Parathyroid adenoma (tissue), 2 donors: Measurements from ENCODE around the gene SLC5A6.

ENCODE experiments used
- H2AFZ ChIP-seq: fragments of 300-600 bp; sonication (generic); one replicate; pipeline ENCODE4 v1.7.0; 2017; ENCODE audit warnings: antibody characterized with exemption, mild to moderate bottlenecking
- H3K27ac ChIP-seq: fragments of 300-600 bp; sonication (generic); one replicate; pipeline ENCODE4 v1.7.0; 2017
- H3K27me3 ChIP-seq: fragments of 300-600 bp; sonication (generic); one replicate; pipeline ENCODE4 v1.7.0; 2017; ENCODE audit warnings: low read length; ENCODE audit not compliant: control insufficient read depth, insufficient read depth
- H3K36me3 ChIP-seq: fragments of 300-600 bp; sonication (generic); one replicate; pipeline ENCODE4 v1.7.0; 2017; ENCODE audit warnings: low read length; ENCODE audit not compliant: control insufficient read depth, insufficient read depth
- H3K4me1 ChIP-seq: fragments of 300-600 bp; sonication (generic); one replicate; pipeline ENCODE4 v1.7.0; 2017; ENCODE audit warnings: control low read depth
- H3K4me2 ChIP-seq: fragments of 300-600 bp; sonication (generic); one replicate; pipeline ENCODE4 v1.7.0; 2017; ENCODE audit warnings: low read length
- H3K4me3 ChIP-seq: fragments of 300-600 bp; sonication (generic); one replicate; pipeline ENCODE4 v1.7.0; 2017; ENCODE audit warnings: low read depth, low read length
- H3K79me2 ChIP-seq: fragments of 300-600 bp; sonication (generic); one replicate; pipeline ENCODE4 v1.7.0; 2017; ENCODE audit warnings: control low read depth
- H3K9ac ChIP-seq: fragments of 300-600 bp; sonication (generic); one replicate; pipeline ENCODE4 v1.7.0; 2017; ENCODE audit warnings: mild to moderate bottlenecking
- H3K9me3 ChIP-seq: fragments of 300-600 bp; sonication (generic); one replicate; pipeline ENCODE4 v1.7.0; 2017; ENCODE audit warnings: low read length; ENCODE audit not compliant: control insufficient read depth
- TF ChIP-seq, protein P1 (sequence below): fragments of 300-600 bp; sonication (generic); IDR thresholded peaks from one replicate; pipeline ENCODE4 v1.7.0; 2017; ENCODE audit warnings: antibody characterized with exemption, mild to moderate bottlenecking
- donor health status: primary hyperparathyroidism.

The SLC5A6 gene

DNA sequence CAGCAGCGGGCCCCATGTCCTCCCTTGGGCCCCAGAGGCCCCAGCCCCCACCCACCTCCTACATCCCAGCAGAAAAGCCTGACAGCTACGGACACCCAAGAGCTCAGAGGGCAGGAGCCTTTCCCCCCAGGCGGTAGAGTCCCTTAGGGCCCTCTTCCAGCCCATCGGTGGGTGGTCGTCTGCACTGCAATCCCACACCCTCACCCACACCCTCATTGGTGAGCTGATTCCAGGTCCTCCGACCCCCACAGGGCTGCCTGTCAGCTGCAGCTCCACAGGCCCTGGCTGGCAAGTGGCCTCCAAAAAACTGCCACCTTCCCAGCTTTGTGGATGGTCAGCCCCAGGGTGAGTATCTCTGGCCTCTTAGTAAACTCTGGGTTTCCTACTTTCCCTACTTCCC is 52.8 kb downstream of the SLC5A6 start:
- Histone ChIP-seq H3K9ac (no peak overlapping the region), H3K4me1 (no peaks in the 10 kb centered on the region), H3K27ac (no peak overlapping the region), H3K9me3 (no peaks in the 10 kb centered on the region), H3K4me2 (no peak overlapping the region), H3K36me3 (no peaks in the 10 kb centered on the region), H3K79me2 (no peaks in the 10 kb centered on the region), H3K27me3 (no peaks in the 10 kb centered on the region), H3K4me3 (no peak overlapping the region), H2AFZ (no peak overlapping the region)
- TF ChIP-seq, protein P1, sequence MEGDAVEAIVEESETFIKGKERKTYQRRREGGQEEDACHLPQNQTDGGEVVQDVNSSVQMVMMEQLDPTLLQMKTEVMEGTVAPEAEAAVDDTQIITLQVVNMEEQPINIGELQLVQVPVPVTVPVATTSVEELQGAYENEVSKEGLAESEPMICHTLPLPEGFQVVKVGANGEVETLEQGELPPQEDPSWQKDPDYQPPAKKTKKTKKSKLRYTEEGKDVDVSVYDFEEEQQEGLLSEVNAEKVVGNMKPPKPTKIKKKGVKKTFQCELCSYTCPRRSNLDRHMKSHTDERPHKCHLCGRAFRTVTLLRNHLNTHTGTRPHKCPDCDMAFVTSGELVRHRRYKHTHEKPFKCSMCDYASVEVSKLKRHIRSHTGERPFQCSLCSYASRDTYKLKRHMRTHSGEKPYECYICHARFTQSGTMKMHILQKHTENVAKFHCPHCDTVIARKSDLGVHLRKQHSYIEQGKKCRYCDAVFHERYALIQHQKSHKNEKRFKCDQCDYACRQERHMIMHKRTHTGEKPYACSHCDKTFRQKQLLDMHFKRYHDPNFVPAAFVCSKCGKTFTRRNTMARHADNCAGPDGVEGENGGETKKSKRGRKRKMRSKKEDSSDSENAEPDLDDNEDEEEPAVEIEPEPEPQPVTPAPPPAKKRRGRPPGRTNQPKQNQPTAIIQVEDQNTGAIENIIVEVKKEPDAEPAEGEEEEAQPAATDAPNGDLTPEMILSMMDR = no peak

DNA sequence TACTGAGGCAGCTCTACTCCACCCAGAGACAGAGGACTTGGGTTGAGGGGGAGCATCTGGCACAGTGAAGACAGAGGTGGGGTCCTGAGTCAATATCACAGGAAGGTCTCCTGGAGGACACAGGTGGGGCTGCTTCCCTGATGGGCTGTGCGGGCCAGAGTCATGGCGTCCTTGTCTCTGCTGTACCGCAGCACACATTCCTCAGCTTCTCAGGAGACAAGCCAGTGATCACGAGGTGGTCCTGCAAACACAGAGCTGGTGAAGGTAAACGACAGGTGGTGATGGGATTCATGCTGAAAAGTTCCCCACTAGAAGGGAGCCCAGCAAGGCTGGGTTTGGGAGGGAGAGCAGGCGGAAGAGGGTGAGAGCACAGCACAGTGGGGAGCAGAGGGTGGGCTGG is 53.6 kb downstream of the SLC5A6 start:
- Histone ChIP-seq H3K9ac (no peak overlapping the region), H3K4me1 (no peaks in the 10 kb centered on the region), H3K27ac (no peak overlapping the region), H3K36me3 (no peaks in the 10 kb centered on the region), H3K9me3 (no peaks in the 10 kb centered on the region), H3K4me3 (no peak overlapping the region), H2AFZ (no peak overlapping the region), H3K79me2 (no peaks in the 10 kb centered on the region), H3K27me3 (no peaks in the 10 kb centered on the region), H3K4me2 (no peak overlapping the region)
- TF ChIP-seq, protein P1 = no peak

DNA sequence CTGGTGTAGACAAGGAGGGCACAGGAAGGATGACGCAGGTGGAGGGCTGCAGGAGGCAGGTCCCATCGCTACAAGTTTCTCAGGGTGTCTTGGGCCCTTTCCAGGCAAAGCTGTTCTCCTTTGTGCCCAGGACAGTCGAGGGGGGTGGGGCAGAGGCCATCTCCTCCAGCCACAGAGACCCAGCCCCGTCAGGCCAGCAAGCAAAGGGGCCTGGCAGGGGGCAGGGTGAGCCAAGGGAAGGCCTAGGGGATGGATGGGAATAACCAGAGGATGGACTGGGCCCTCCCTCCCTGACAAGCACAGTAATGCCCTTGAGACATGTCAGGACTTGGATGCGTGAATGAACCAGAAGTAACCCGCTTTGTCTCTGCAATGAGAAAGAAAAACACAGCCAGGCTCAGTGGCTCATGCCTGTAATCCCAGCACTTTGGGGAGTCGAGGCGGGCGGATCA is 57.0 kb downstream of the SLC5A6 start:
- Histone ChIP-seq H3K9ac (no peak overlapping the region), H2AFZ (no peak overlapping the region), H3K79me2 (no peaks in the 10 kb centered on the region), H3K36me3 (no peaks in the 10 kb centered on the region), H3K9me3 (no peaks in the 10 kb centered on the region), H3K4me3 (no peak overlapping the region), H3K27me3 (no peaks in the 10 kb centered on the region), H3K27ac (no peak overlapping the region), H3K4me2 (no peak overlapping the region), H3K4me1 (no peaks in the 10 kb centered on the region)
- TF ChIP-seq, protein P1 = no peak

DNA sequence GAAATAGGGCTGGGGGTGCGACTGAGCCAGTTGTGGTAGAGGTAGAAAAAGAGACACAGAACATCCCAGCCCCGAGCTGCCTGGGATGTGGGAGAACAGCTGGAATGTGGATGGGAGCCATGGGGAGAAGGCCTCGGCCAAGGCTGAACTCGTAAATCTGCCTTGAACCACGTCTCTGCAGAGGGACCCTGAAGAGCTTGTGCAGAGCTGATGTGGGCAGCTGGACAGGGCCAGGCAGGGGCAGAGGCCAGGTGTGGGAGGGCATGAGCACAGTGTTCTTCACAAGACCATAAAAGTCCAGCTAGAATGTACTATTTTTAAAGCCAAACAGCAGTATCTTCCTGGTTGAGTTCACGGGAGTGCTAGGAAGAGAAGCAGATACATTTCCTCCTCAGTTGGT is 57.6 kb downstream of the SLC5A6 start:
- no peak overlapping the region for H3K27ac ChIP-seq
- no peaks in the 10 kb centered on the region for H3K79me2 ChIP-seq
- no peak overlapping the region for H2AFZ ChIP-seq
- no peak overlapping the region for H3K9ac ChIP-seq
- H3K4me3 ChIP-seq = no peak overlapping the region
- no peak overlapping the region for H3K4me2 ChIP-seq
- no peaks in the 10 kb centered on the region for H3K36me3 ChIP-seq
- H3K9me3 ChIP-seq = no peaks in the 10 kb centered on the region
- TF ChIP-seq, protein P1 = no peak
- no peaks in the 10 kb centered on the region for H3K27me3 ChIP-seq
- no peaks in the 10 kb centered on the region for H3K4me1 ChIP-seq

DNA sequence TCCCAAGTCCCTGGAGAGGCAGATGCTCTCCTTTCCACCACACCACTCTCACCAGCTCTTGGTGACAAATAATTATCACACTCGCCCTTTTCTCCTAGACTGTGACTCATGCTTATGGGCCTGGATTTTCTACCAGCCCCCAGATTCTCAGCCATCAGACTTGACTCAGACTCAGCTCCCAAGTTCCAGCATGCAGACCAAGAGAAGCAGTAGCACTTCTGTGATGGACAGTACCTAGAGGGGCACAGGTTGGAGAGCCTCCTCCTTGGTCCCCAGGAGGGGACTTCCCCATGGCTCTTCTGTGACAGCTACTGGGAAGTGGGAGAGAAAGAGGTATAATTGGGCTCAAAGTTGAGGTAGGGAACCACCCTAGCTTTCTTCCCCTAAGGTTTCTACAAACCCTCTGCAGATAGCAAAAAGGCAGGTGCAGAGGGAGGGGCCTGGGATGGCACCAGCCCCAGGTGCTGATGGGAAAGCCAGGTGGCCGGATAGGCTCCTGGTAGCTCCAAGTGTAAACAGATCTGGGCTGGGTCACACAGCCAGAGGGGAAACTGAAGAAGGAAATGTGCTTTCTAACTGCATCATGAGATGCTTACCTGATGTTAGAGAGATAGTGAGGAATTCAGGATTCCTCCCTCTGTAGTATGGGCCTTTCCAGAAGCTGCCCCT is 59.1 kb downstream of the SLC5A6 start:
- no peaks in the 10 kb centered on the region for H3K9me3 ChIP-seq
- H3K27ac ChIP-seq = no peak overlapping the region
- H3K9ac ChIP-seq = no peak overlapping the region
- no peaks in the 10 kb centered on the region for H3K4me1 ChIP-seq
- H3K4me2 ChIP-seq = no peak overlapping the region
- no peaks in the 10 kb centered on the region for H3K79me2 ChIP-seq
- TF ChIP-seq, protein P1 = no peak
- no peak overlapping the region for H3K4me3 ChIP-seq
- H2AFZ ChIP-seq = no peak overlapping the region
- H3K36me3 ChIP-seq = no peaks in the 10 kb centered on the region
- no peaks in the 10 kb centered on the region for H3K27me3 ChIP-seq
